Fibroblast of skin of right quadriceps (primary cell): ENCODE results near the gene KLHDC8B.
A peak's percentile ranks its signal among the peaks of the same experiment; 100 is the strongest.

ENCODE experiments used
- DNase-seq: peaks from one replicate; pipeline ENCODE4 v3.0.0-alpha.2; 2013

KLHDC8B gene

GRCh38 chr3:49171119-49171774 lies at the start of gene KLHDC8B:
KLHDC8B (plus strand) TSS chr3:49171598; CDS start chr3:49172770, 1,172 bp downstream.
- peak; percentile 81 for DNase-seq

- no peak for DNase-seq
Measured at GRCh38 chr3:49122022-49122421, 49.4 kb upstream of the KLHDC8B start.

- DNase-seq, result no peak
Measured at GRCh38 chr3:49122451-49122850, 48.9 kb upstream of the KLHDC8B start.

GRCh38 chr3:49122886-49123545 lies 48.4 kb upstream of the KLHDC8B start:
- DNase-seq, result no peak

- DNase-seq, result no peak
Measured at GRCh38 chr3:49123687-49124086, 47.7 kb upstream of the KLHDC8B start.

GRCh38 chr3:49124203-49124602 lies 47.2 kb upstream of the KLHDC8B start:
- no peak for DNase-seq

GRCh38 chr3:49124991-49125670 lies 46.3 kb upstream of the KLHDC8B start:
- DNase-seq, result no peak

- no peak for DNase-seq
Measured at GRCh38 chr3:49131040-49131439, 40.4 kb upstream of the KLHDC8B start.

- no peak for DNase-seq
Measured at GRCh38 chr3:49131576-49131975, 39.8 kb upstream of the KLHDC8B start.

- no peak for DNase-seq
Measured at GRCh38 chr3:49132073-49132436, 39.3 kb upstream of the KLHDC8B start.

GRCh38 chr3:49132437-49133225 lies 38.8 kb upstream of the KLHDC8B start, which contains the start of gene LAMB2:
LAMB2 (minus strand) TSS chr3:49133050; CDS start chr3:49132867, 183 bp downstream.
- peak; percentile 78 for DNase-seq

GRCh38 chr3:49133226-49133951 lies 38.0 kb upstream of the KLHDC8B start:
- peak; percentile 92 for DNase-seq

GRCh38 chr3:49134471-49135265 lies 36.7 kb upstream of the KLHDC8B start:
- no peak for DNase-seq

- DNase-seq, result no peak
Measured at GRCh38 chr3:49135499-49135898, 35.9 kb upstream of the KLHDC8B start.

- DNase-seq, result no peak
Measured at GRCh38 chr3:49140080-49140479, 31.3 kb upstream of the KLHDC8B start.

GRCh38 chr3:49148159-49148558 lies 23.2 kb upstream of the KLHDC8B start:
- no peak for DNase-seq

GRCh38 chr3:49151610-49152009 lies 19.8 kb upstream of the KLHDC8B start:
- no peak for DNase-seq

GRCh38 chr3:49153349-49153912 lies 18.0 kb upstream of the KLHDC8B start:
- no peak for DNase-seq

- DNase-seq, result no peak
Measured at GRCh38 chr3:49157289-49157688, 14.1 kb upstream of the KLHDC8B start.

GRCh38 chr3:49158103-49158709 lies 13.2 kb upstream of the KLHDC8B start:
- DNase-seq, result no peak

GRCh38 chr3:49158792-49159191 lies 12.6 kb upstream of the KLHDC8B start:
- no peak for DNase-seq
